Raji (cell line): ENCODE results near the gene KRT15.

Experiments
- POLR2A ChIP-seq: IDR thresholded peaks from 2 replicates; pipeline ENCODE4 v1.6.1; 2011; ENCODE audit warnings: low read depth, low read length, control low read depth; ENCODE audit not compliant: insufficient read depth

KRT15 gene

GRCh38 chr17:41486809-41487530, 31.7 kb downstream of the KRT15 start:
- no peak for TF ChIP-seq POLR2A

GRCh38 chr17:41486316-41486715, 32.4 kb downstream of the KRT15 start:
- no peak for TF ChIP-seq POLR2A

- no peak for TF ChIP-seq POLR2A
These were observed 33.5 kb downstream of the KRT15 start for GRCh38 chr17:41484920-41485904.

- no peak for TF ChIP-seq POLR2A
These were observed 34.5 kb downstream of the KRT15 start for GRCh38 chr17:41483991-41484826.

- TF ChIP-seq POLR2A: no peak
These were observed 35.2 kb downstream of the KRT15 start for GRCh38 chr17:41483531-41483930.

GRCh38 chr17:41481036-41481435, 37.7 kb downstream of the KRT15 start, which contains the start of gene KRT35:
Gene KRT35, minus strand, starts transcription at chr17:41481151. Its CDS starts 54 bp downstream, at chr17:41481097.
- TF ChIP-seq POLR2A: no peak

GRCh38 chr17:41480581-41480980, 38.1 kb downstream of the KRT15 start:
- no peak for TF ChIP-seq POLR2A

- TF ChIP-seq POLR2A: no peak
These were observed 38.6 kb downstream of the KRT15 start for GRCh38 chr17:41480136-41480535.

GRCh38 chr17:41478237-41478636, 40.5 kb downstream of the KRT15 start:
- TF ChIP-seq POLR2A: no peak

- TF ChIP-seq POLR2A: no peak
These were observed 41.5 kb downstream of the KRT15 start for GRCh38 chr17:41476866-41477815.

- TF ChIP-seq POLR2A: no peak
These were observed 43.3 kb downstream of the KRT15 start for GRCh38 chr17:41475421-41475820.

- TF ChIP-seq POLR2A: no peak
These were observed 43.8 kb downstream of the KRT15 start for GRCh38 chr17:41474863-41475262.

GRCh38 chr17:41468346-41468745, 50.3 kb downstream of the KRT15 start:
- TF ChIP-seq POLR2A: no peak

GRCh38 chr17:41467561-41467960, 51.1 kb downstream of the KRT15 start:
- no peak for TF ChIP-seq POLR2A

GRCh38 chr17:41466988-41467387, 51.7 kb downstream of the KRT15 start, which contains the start of gene KRT32:
Gene KRT32, minus strand, starts transcription at chr17:41467386. Its CDS starts 61 bp downstream, at chr17:41467325.
- no peak for TF ChIP-seq POLR2A
